GM10248 (cell line): ENCODE results near the gene PIEZO2.

Experiments
- CTCF ChIA-PET: fragments of 300-600 bp; sonication (Branson Sonifier 250); formaldehyde crosslinking; extraction: SDS; loops from one replicate; lab custom pipeline; 2021; ENCODE audit warnings: antibody characterized with exemption; lab: Yijun Ruan, JAX
- POLR2A ChIA-PET: fragments of 350-650 bp; sonication (Branson Sonifier 250); formaldehyde crosslinking; extraction: SDS; loops from one replicate; lab custom pipeline; 2020; ENCODE audit warnings: antibody characterized with exemption; lab: Yijun Ruan, JAX
- DNase-seq: peaks from one replicate; pipeline ENCODE4 v3.0.0; 2012; ENCODE audit errors: extremely low spot score
- CTCF ChIP-seq: IDR thresholded peaks from 2 replicates; pipeline ENCODE4 v1.5.1; 2012; ENCODE audit warnings: mild to moderate bottlenecking, low read depth; ENCODE audit errors: extremely low read depth, missing control alignments, control extremely low read depth

The PIEZO2 gene

GRCh38 chr18:10858477-10858876, 290.9 kb downstream of the PIEZO2 start:
- ChIA-PET POLR2A (no interaction called here), CTCF (interaction anchor here (1.5 to 2.4 kb wide), 3 partner anchors 17 to 296 kb away, joined by 4 to 8 read pairs (median 4); no protein-coding TSS in a partner anchor)
- no peak for DNase-seq
- TF ChIP-seq CTCF: no peak

GRCh38 chr18:10856132-10856531, 293.2 kb downstream of the PIEZO2 start:
- TF ChIP-seq CTCF: no peak
- no peak for DNase-seq
- POLR2A ChIA-PET: no interaction called here
- CTCF ChIA-PET: interaction anchor here (0.8 to 2.0 kb wide), 5 partner anchors 9 to 71 kb away, joined by 3 to 6 read pairs (median 3); no protein-coding TSS in a partner anchor

GRCh38 chr18:10852385-10853303, 296.7 kb downstream of the PIEZO2 start:
- ChIA-PET CTCF (interaction anchor here (0.8 to 7.5 kb wide), 30 partner anchors 10 to 458 kb away, joined by 3 to 97 read pairs (median 5); no protein-coding TSS in a partner anchor), POLR2A (no interaction called here)
- peak; percentile 18 for TF ChIP-seq CTCF
- DNase-seq: no peak

- DNase-seq: peak; percentile 52
- CTCF ChIA-PET: interaction anchor here (0.6 to 7.5 kb wide), 55 partner anchors 9 to 701 kb away, joined by 3 to 97 read pairs (median 4); partner anchors contain the start of gene PIEZO2
- POLR2A ChIA-PET: no interaction called here
- peak; percentile 58 for TF ChIP-seq CTCF
Observed at GRCh38 chr18:10851824-10852319, 297.5 kb downstream of the PIEZO2 start.

- CTCF ChIA-PET: interaction anchor here (0.7 to 7.5 kb wide), 44 partner anchors 8 to 702 kb away, joined by 3 to 97 read pairs (median 4); partner anchors contain the start of gene PIEZO2
- TF ChIP-seq CTCF: no peak
- POLR2A ChIA-PET: no interaction called here
- DNase-seq: no peak
Observed at GRCh38 chr18:10850840-10851239, 298.5 kb downstream of the PIEZO2 start.

- ChIA-PET POLR2A (no interaction called here), CTCF (interaction anchor here (0.9 to 7.5 kb wide), 14 partner anchors 9 to 703 kb away, joined by 3 to 97 read pairs (median 8); no protein-coding TSS in a partner anchor)
- TF ChIP-seq CTCF: no peak
- DNase-seq: no peak
Observed at GRCh38 chr18:10850216-10850615, 299.2 kb downstream of the PIEZO2 start.
